HUDEP-2 (cell line): Measurements from ENCODE around the gene HIVEP3.

ENCODE experiments used
- DNase-seq, 76 experiments: peaks; one replicate each; lab custom pipeline; 2025; ENCODE audit not compliant: unreplicated experiment in 76 of 76; lab: John Stamatoyannopoulos, UW

The HIVEP3 gene

DNA sequence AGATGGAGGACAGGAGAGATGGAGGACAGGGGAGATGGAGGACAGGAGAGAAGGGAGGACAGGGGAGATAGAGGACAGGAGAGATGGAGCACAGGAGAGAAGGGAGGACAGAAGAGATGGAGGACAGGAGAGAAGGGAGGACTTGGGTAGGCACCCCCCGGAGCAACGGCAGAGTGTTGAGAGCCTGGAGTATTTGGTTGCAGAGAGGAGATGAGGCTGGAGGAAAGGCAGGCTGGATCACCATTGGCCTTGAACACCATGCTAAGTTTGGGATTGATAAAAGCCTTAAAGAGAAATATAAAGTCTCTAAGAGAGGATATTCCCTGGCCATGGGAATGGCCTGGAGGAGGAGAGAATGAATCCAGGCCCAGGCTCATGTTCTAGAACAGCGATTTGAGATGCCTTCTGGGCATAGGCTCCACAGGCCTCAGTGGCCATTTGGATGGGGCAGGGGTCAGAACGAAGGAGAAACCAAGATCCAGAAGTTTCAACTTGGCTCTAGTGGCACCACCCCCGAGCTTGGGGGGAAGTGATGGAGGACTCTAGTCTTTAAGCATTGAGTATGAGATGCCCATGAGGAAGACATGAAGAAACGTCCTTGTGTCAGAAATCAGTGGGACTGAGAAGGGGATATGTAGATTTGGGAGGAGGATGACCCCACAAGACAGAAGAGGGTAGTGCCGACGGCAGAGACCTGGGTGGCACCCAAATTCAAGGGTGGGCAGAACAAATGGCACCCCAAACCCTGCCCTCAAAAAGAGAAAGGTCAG, 386.3 kb downstream of the HIVEP3 start:
- no peak for DNase-seq

DNA sequence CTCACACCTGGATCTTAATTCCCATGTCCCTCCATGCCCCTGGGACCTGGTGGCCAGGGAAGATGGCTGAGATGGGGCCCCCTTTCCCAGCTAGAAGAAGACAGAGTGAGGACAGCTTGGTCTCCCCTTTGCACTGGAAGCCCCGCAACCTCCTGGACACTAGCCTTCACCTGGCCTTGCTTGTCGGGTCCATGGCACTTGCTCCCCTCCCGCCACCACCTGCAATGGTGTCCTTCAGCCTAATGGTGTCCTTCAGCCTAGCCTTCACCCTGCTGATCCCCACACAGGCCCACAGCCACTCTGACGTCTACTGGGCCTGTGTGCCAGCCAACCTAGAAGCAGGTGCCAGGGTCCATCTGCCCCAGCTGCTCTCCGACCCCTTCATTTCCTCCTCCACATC, 388.3 kb downstream of the HIVEP3 start:
- DNase-seq = no peak

DNA sequence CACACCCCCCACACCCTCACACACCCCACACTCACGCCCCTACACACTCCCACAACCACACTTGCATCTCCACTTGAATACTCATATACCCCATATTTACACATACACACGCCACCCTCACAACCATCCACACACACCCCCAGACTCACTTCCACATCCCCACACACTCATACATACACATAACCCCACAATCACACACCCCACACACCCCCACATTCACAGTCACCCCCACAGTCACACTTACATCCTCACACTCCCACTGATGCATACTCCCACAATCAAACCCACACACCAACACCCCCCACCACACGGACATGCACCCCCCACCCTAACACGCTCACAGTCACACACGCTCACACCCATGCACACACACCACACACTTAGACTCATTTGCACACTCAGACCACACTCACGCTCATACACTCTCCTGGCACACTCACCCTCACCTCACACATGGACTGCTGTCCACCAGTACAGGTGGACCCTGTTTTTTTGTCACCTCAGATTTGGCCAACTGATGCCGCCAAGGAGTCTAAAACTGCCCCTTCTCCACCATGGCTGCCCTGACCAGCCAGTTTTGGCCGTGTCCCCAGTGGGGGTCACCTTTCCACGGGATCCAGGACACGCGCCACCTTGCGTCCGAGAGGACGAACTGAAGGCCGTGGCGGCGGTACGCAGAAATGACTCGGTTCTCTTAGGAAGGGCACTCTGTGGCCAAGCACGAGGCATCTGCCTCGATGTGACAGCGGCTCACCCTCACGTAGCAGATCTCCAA, 388.9 kb downstream of the HIVEP3 start:
- DNase-seq = no peak

DNA sequence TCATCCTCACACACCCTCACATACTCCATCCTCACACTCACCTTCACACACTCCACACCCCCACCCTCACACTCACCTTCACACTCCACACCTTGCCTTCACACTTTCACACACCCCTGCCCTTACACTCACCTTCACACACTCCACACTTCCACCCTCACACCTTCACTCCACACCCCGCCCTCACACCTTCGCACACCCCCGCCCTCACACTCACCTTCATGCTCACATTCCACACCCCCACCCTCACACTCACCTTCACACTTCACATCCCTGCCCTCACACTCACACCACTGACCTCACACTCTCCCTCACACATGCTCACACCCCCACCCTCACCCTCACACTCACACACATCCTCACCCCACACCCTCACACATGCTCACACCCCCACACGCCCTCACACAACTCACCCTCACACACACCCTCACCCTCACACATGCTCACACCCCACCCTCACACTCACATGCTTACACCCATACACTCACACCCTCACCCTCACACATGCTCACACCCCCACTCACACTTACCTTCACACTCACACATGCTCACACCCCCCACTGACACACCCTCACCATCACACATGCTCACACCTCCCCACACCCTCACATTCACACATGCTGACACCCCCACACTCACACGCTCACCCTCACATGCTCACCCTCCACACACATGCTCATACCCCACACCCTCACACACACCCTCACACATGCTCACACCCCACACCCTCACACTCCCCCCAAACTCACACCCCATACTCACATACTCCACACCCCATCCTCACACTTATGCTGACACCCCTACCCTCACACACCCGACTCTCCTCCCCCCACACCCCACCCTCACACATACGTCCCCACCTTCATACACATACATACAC, 389.8 kb downstream of the HIVEP3 start:
- no peak for DNase-seq

DNA sequence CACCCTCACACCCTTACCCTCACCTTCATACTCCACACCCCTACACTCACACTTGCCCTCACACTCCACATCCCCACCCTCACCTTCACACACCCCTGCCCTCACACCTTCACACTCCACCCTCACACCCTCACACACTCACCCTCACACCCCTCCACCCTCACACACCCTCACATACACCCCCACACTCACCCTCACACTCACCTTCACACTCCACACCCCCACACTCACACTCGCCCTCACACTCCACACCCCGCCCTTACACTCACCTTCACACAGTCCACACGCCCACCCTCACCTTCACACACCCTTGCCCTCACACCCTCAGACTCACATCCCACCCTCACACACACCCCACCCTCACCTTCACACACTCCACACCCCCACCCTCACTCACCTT, 390.6 kb downstream of the HIVEP3 start:
- DNase-seq = no peak

DNA sequence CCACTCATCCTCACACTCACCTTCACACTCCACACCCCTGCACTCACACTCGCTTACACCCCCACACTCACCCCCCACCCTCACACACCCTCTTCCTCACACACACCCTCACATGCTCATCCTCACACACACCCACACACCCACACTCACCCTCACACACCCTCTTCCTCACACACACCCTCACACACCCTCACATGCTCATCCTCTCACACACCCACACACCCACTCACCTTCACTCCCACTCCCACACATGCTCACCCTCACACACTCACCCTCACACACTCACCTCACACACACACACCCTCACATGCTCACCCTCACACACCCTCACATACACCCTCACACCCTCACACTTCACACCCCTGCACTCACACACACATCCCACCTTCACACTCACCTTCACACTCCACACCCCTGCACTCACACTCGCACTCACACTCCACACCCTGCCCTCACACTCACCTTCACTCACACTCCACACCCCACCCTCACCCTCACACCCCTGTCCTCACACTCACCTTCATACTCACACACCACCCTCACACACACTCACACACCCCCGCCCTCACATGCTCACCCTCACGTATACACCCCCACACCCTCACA, 391.7 kb downstream of the HIVEP3 start:
- no peak for DNase-seq

DNA sequence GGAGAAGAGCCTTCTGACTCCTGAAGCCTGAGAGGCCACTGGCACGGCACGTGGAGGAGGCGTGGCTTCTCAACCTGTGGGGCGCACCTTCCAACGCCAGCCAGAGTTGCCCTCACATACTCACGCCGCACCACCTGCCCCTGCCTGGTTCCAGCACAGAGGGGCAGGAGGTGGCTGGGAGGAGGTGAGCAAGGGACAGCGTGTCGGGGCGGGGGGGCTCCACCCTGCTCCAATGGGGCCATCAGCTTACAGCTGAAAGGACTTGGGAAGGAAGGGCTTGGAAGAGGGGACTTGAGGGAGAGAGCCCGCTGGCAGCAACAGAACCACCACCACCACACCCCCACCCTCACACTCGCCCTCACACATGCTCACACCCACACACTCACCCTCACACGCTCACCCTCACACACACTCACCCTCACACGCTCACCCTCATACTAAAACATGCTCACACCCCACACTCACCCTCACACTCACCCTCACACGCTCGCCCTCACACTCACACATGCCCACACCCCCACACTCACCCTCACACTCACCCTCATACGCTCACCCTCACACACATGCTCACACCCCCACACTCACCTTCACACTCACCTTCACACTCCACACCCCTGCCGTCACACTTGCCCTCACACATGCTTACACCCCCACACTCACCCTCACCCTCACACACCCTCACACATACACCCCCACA, 392.7 kb downstream of the HIVEP3 start:
- no peak for DNase-seq

DNA sequence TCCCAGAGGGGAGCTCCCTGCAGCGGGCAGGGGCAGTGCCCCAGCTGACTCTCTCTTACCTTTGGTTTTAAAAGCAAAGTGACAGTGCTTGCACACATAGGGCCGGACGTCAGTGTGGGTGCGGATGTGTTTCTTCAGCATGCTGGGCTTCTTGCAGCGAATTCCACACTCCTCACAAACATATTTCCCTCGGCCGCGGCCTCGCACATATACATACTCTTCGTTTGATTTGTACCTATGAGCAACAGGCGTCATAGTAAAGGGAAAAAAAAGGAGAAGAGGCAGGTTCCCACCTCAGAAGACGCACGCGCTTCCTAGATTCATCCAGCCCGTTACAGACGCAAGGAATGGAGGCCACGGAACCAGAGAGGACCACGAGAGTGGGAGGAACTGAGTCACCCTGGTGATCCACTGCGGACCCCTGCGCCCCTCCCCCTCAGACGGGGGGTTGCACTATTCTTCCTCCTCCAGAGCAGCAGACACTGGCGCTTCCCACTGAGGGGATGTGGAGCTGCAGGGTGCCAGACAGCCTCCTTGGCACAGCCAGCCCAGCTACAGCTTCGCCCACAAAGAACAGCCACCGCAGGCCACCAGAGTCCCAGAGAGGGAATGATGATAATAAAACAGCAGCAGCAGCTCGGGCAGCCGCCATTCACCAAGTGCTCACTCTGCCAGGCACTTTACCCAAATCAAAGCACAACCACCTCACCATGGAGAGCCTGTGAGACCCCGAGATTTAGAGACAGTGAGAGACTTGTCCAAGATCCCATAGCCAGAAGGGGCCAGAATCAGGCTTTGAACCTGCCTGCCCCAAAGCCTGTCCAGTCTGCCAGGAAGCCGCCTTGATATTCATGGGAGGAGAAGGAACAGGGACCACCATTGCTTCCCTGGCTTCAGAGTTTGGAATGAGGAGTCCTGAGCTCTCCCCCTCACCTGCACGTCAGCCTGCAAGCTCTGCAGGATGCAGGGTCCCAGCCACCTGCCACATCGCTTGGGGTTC, 393.7 kb downstream of the HIVEP3 start:
- DNase-seq = no peak

DNA sequence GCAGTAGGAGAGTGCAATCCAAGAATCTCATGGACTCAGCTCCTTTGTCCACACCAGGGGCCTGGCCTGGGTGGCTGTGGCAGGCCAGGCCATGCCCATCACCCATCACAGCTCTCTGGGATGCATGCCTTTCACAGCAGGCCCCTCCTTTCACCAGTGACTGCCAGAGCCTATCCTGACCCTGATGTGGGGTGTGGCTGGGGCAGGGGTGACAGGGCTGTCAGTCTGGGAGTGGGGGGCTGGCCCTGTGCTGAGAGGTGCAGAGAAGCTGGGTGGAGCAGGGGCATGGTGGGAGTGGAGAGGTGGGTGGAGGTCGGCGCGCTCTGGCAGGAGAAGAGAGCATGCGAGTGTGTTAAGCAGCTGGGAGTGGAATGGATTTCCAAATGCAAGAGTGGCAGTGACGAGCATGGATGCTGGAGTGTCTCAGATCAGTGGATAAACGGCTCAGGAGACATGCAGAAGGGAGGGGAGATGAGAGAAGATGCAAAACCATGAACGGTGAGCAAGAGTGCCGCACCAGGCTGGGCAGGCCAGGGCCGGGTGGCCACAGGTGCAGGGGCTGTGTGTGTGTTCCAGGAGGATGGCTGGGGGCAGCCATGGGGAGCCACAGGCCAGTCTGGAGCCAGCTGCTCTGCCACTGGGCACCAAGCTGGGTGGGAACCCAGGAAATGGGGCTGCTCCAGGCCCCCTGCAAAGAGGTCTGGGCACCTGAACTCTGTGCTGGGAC, 394.6 kb downstream of the HIVEP3 start:
- DNase-seq = no peak

DNA sequence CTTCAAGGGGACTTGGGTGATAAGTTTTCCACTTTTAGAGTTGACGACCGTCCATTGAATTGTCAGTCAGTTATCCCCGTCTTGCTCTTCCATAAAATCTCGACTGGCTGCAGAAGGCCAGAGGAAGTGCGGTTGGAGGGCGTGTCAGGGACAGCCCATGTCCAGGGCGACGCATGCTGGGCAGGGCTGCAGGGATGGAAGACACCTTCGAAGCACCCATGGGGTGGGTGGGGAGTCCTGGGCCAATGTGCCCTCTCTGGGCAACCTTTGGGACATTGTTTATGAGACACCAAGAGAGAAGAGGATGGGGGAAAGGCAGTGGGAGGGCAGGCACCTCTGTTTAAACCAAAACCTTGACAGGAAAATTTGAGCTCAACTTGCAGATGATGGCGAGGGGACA, 395.7 kb downstream of the HIVEP3 start:
- no peak for DNase-seq

DNA sequence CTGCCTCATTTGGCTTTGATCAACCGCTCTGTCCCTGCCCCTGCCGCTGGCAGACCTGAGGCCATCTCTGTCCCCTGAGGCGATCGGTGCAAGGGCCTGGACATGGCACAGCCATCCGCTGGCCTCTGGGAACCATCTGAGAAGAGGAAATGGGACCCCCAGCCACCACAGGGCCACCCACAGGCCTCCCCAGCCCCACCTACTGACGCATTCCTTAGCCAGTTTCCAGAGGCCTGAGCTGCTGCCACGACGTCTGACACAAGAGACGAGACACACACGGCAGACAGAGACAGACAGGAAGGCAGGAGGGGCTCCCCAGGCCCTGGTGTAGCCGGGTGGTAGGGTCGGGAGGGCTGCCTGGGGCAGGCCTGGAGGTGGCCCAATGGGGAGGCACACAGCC, 397.0 kb downstream of the HIVEP3 start:
- DNase-seq = no peak

DNA sequence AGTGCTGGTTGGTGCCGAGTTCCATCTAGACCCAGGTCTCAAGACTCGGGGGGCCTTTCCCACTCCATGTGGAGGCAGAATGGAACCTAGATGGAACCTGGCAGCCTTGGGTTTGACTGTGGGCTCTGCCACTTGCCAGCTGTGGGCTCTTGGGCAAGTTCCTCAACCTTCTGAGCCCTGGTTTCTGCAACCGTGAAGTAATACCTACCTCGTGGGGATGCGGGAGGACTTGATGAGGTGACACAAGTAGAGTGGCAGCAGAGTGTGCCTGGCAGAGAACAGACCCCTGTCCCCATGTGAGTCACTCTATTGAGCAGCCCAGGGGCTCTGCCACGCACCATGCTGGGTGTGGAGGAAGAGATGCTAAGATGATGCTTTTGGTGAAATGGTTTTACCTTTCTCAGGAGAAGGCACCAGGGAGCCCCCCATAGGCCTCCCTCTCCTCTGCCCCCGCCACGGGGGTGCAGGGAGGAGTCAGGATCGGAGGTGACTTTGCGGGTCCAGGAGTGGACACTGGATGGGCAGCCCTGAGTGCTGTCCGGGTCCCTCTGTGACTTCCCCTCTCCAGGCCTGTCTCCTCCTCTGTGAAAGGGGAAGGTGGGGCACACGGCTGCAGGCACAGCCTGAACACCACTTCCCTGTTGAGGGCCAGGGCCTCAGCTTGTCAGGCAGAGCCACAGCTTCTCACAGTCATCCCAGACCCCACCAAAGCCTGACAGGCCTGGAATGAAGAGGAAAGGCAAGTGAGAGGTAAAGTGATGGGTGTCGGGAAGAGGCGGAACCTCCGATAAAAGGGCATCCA, 397.6 kb downstream of the HIVEP3 start:
- DNase-seq = no peak

DNA sequence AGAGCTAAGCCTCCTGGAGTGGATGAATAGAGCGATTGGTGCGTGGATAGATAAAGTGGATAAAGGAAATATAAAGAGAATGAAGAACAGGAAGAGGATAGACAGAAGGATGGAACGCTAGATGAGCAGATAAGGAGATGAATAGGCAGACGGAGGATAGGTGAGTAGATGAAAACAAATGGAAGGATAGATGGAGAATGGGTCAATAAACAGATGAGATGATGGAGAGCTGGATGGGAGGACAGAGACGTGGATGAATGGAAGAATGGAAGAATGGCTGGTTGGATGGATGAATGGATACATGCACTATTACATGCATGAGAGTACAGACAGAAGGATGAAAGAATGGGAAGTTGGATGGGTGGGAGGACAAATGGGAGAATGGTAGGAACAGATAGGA, 399.1 kb downstream of the HIVEP3 start:
- no peak for DNase-seq

DNA sequence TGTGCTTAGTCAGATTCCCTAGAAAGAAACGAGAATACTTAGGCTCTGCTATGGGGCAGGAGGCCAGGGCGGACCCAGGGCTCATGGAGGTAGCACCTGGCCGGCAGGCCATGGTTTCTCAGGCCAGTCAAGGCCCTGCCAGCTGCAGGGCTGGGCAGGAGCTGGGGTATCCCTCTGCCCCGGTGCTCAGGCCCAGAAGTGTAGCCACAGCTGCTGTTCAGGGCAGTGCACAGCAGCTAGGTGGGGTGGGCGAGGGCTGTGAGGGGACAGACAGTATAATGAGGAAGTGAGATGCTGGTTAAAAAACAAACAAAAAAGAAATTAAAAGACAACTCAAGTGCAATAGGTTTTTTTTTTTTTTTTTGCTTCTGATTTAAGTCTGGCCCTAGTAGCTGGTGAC, 400.3 kb downstream of the HIVEP3 start:
- DNase-seq = no peak

DNA sequence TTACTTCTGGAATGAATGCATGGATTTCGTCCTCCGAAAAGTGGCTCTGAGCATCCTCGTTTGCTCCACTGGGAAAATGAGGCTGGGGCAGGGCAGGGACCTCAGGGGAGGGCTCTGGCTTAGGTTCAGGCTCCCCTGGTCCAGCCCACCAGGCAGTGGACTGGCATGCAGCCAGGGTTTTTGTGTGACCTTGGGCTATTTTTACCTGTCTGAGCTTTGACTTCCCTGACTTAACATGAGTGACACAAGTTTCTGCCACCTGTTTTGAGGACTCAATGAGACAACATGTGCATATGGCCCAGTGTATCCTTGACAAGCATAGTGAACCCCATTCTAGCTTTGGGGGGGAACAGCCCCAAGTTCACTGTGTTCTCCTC, 401.7 kb downstream of the HIVEP3 start:
- DNase-seq = no peak

DNA sequence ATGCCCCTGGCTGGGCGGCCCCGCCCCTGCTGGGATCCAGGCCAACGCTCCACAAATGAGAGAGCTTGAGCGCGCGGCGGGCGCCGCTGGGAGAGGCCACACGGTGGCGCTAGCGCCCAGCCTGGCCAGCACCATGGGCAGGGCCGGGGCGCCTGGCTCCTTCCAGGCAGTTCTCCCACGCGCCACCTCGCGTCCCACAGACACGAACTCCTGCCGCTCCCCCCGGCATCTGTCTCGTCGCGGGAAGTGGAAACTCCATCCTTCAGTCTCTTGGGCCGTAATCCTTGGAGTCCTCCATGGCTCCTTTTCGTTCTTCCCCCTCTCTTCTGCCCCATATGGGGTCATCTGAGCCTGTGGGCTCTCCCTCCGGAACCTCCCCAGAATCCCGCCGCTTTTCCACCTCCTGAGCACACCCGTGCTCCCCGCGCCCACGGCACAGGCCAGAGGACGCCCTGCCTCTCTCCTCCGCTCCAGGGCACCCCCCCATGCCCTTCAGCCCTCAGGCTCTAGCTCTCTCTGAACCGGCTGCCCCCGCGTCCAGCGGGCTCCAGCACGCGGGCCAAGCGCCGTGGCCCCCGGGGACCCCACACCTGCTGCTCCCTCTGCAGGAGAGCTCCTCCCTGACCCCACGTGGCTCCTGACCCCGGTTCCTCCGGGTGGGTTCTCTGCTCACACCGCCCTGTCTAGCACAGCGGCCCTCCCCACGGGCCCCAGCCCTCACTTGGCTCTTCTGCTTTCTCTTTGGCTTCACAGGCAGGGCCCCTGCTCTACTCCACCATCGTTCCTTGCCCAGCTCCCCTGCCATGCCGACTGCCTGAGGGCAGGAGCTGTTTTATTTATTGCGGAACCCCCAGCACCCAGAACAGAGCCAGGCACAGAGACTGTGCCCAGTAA, 402.3 kb downstream of the HIVEP3 start:
- peak in 69 of 76 experiments; percentile 1 to 85 (median 65) for DNase-seq

DNA sequence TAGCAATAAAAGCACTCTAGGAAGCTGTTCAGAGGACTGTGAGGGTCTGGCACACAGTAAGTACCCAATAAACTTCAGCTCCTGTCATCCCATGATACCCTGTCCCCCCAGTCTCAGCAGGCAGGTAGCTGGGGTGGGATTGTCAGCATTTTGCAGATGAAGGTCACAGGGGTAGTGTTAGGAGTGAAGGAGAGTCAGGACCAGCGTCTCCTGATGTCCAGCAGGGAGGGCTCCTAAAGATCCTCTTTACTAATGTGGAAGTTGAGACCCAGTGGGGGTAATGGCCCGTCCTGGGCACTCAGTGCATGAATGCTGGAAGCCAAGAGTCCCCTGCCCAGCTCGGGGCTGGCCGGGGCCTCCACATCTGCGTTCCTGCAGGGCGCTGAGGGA, 402.9 kb downstream of the HIVEP3 start:
- DNase-seq = no peak
